HEK293 (cell line): ENCODE measurements around the gene PDE8B.

Experiments used
- CTCF ChIA-PET: fragments of 350-600 bp; formaldehyde crosslinking; extraction: SDS; loops from one replicate; lab custom pipeline; 2021; ENCODE audit warnings: antibody characterized with exemption; lab: Yijun Ruan, JAX
- POLR2A ChIA-PET: fragments of 300-600 bp; formaldehyde crosslinking; extraction: SDS; loops from one replicate; lab custom pipeline; 2020; ENCODE audit warnings: antibody characterized with exemption, inconsistent platforms; lab: Yijun Ruan, JAX
- H3K27ac ChIP-seq: fragments of 200-500 bp; sonication (Bioruptor generic); 2 replicates; pipeline ENCODE4 v1.5.1; 2014; ENCODE audit warnings: low read depth, low read length, control low read depth, inconsistent platforms; ENCODE audit errors: extremely low read depth
- H3K36me3 ChIP-seq, 2 experiments: fragments of 200-500 bp in 1 of 2; sonication (Bioruptor generic) in 1 of 2; 1 replicate in 1 of 2; 2 replicates in 1 of 2; pipeline ENCODE4 v1.5.1; 2014 to 2017; ENCODE audit warnings: inconsistent platforms in 2 of 2, low read length in 2 of 2; ENCODE audit not compliant: control insufficient read depth in 2 of 2, insufficient read depth in 1 of 2
- H3K4me1 ChIP-seq: fragments of 200-500 bp; sonication (Bioruptor generic); 2 replicates; pipeline ENCODE4 v1.5.1; 2014; ENCODE audit warnings: mild to moderate bottlenecking, low read length, inconsistent platforms; ENCODE audit not compliant: control insufficient read depth, insufficient read depth
- H3K4me3 ChIP-seq: 2 replicates; pipeline ENCODE4 v1.5.1; 2011; ENCODE audit warnings: low read depth, mild to moderate bottlenecking, control low read depth, low read length, moderate library complexity
- H3K9me3 ChIP-seq: fragments of 200-500 bp; sonication (Bioruptor generic); 2 replicates; pipeline ENCODE4 v1.5.1; 2014; ENCODE audit warnings: low read depth, low read length, inconsistent platforms; ENCODE audit not compliant: control insufficient read depth, insufficient read depth
- FEZF1 ChIP-seq: fragments of 450-650 bp; formaldehyde crosslinking; IDR thresholded peaks from 2 replicates; pipeline ENCODE4 v1.5.1; 2016; ENCODE audit warnings: missing biosample characterization, missing genetic modification characterization
- GLI2 ChIP-seq: fragments of 450-650 bp; formaldehyde crosslinking; IDR thresholded peaks from 2 replicates; pipeline ENCODE4; 2017; ENCODE audit warnings: missing biosample characterization, missing genetic modification characterization, low read depth, borderline replicate concordance
- GLIS1 ChIP-seq: fragments of 450-650 bp; formaldehyde crosslinking; IDR thresholded peaks from 2 replicates; pipeline ENCODE4 v1.5.1; 2016; ENCODE audit warnings: missing biosample characterization, missing genetic modification characterization
- HOXD13 ChIP-seq: sonication (generic); formaldehyde crosslinking; IDR thresholded peaks from 2 replicates; pipeline ENCODE4 v1.8.0; 2022; ENCODE audit warnings: missing genetic modification reagents, borderline replicate concordance
- KLF16 ChIP-seq: fragments of 450-650 bp; formaldehyde crosslinking; IDR thresholded peaks from 2 replicates; pipeline ENCODE4 v1.5.1; 2017; ENCODE audit warnings: missing biosample characterization, missing genetic modification characterization
- KLF9 ChIP-seq: fragments of 450-650 bp; formaldehyde crosslinking; IDR thresholded peaks from 2 replicates; pipeline ENCODE4 v1.5.1; 2016; ENCODE audit warnings: missing biosample characterization, missing genetic modification characterization, low read depth
- REPIN1 ChIP-seq: fragments of 450-650 bp; formaldehyde crosslinking; IDR thresholded peaks from 2 replicates; pipeline ENCODE4 v1.5.1; 2017; ENCODE audit warnings: missing biosample characterization, missing genetic modification characterization, low read depth
- SCRT2 ChIP-seq: fragments of 450-650 bp; formaldehyde crosslinking; IDR thresholded peaks from 2 replicates; pipeline ENCODE4 v1.5.1; 2016; ENCODE audit warnings: missing biosample characterization, missing genetic modification characterization
- SETDB1 ChIP-seq: IDR thresholded peaks from one replicate; pipeline ENCODE4 v1.6.1; 2017; ENCODE audit warnings: mild to moderate bottlenecking, low read length, moderate library complexity, mixed read lengths; ENCODE audit not compliant: insufficient read length
- TRIM28 ChIP-seq: IDR thresholded peaks from 2 replicates; pipeline ENCODE4 v1.6.1; 2011; ENCODE audit warnings: low read length, control low read depth, borderline replicate concordance
- ZBTB17 ChIP-seq: fragments of 450-650 bp; formaldehyde crosslinking; IDR thresholded peaks from 2 replicates; pipeline ENCODE4 v1.5.1; 2016; ENCODE audit warnings: missing biosample characterization, missing genetic modification characterization
- ZBTB48 ChIP-seq: fragments of 450-650 bp; formaldehyde crosslinking; IDR thresholded peaks from 2 replicates; pipeline ENCODE4 v1.5.1; 2016; ENCODE audit warnings: missing biosample characterization, missing genetic modification characterization
- ZFP37 ChIP-seq: fragments of 450-650 bp; formaldehyde crosslinking; IDR thresholded peaks from 2 replicates; pipeline ENCODE4 v1.5.1; 2016; ENCODE audit warnings: missing biosample characterization, missing genetic modification characterization
- ZNF169 ChIP-seq: fragments of 450-650 bp; formaldehyde crosslinking; IDR thresholded peaks from 2 replicates; pipeline ENCODE4 v1.5.1; 2016; ENCODE audit warnings: missing biosample characterization, missing genetic modification characterization
- ZNF211 ChIP-seq: fragments of 450-650 bp; formaldehyde crosslinking; IDR thresholded peaks from 2 replicates; pipeline ENCODE4 v1.5.1; 2016; ENCODE audit warnings: low read depth, missing biosample characterization, missing genetic modification characterization
- ZNF214 ChIP-seq: fragments of 450-650 bp; formaldehyde crosslinking; IDR thresholded peaks from 2 replicates; pipeline ENCODE4 v1.5.1; 2017; ENCODE audit warnings: missing biosample characterization, mild to moderate bottlenecking, missing genetic modification characterization, borderline replicate concordance
- ZNF221 ChIP-seq: fragments of 450-650 bp; formaldehyde crosslinking; IDR thresholded peaks from 2 replicates; pipeline ENCODE4 v1.5.1; 2017; ENCODE audit warnings: missing biosample characterization, missing genetic modification characterization, borderline replicate concordance
- ZNF24 ChIP-seq: fragments of 450-650 bp; formaldehyde crosslinking; IDR thresholded peaks from 2 replicates; pipeline ENCODE4 v1.5.1; 2016; ENCODE audit warnings: missing biosample characterization, missing genetic modification characterization
- ZNF274 ChIP-seq, 2 experiments: fragments of 200-500 bp in 1 of 2; fragments of 450-650 bp in 1 of 2; sonication (Bioruptor generic) in 1 of 2; formaldehyde crosslinking in 1 of 2; IDR thresholded peaks; 2 replicates each; pipeline versions ENCODE4 v1.5.1 to v1.6.1; 2014 to 2016; ENCODE audit warnings: borderline replicate concordance in 1 of 2, inconsistent platforms in 1 of 2, low read length in 1 of 2, missing biosample characterization in 1 of 2, missing genetic modification characterization in 1 of 2
- ZNF302 ChIP-seq: fragments of 450-650 bp; formaldehyde crosslinking; IDR thresholded peaks from 2 replicates; pipeline ENCODE4 v1.5.1; 2016; ENCODE audit warnings: missing biosample characterization, missing genetic modification characterization, low read depth
- ZNF350 ChIP-seq: fragments of 450-650 bp; formaldehyde crosslinking; IDR thresholded peaks from 2 replicates; pipeline ENCODE4 v1.5.0; 2017; ENCODE audit warnings: missing biosample characterization, mild to moderate bottlenecking, missing genetic modification characterization
- ZNF394 ChIP-seq: fragments of 450-650 bp; formaldehyde crosslinking; IDR thresholded peaks from 2 replicates; pipeline ENCODE4 v1.5.1; 2016; ENCODE audit warnings: missing biosample characterization, missing genetic modification characterization, mild to moderate bottlenecking, moderate library complexity, borderline replicate concordance
- ZNF433 ChIP-seq: fragments of 450-650 bp; formaldehyde crosslinking; IDR thresholded peaks from 2 replicates; pipeline ENCODE4 v1.5.1; 2016; ENCODE audit warnings: missing biosample characterization, missing genetic modification characterization, low read depth
- ZNF510 ChIP-seq: fragments of 450-650 bp; formaldehyde crosslinking; IDR thresholded peaks from 2 replicates; pipeline ENCODE4 v1.5.1; 2018; ENCODE audit warnings: mild to moderate bottlenecking, missing genetic modification characterization, missing biosample characterization; ENCODE audit not compliant: insufficient replicate concordance
- ZNF548 ChIP-seq: fragments of 450-650 bp; formaldehyde crosslinking; IDR thresholded peaks from 2 replicates; pipeline ENCODE4 v1.5.1; 2016; ENCODE audit warnings: missing biosample characterization, missing genetic modification characterization
- ZNF549 ChIP-seq: fragments of 450-650 bp; IDR thresholded peaks from 2 replicates; pipeline ENCODE4 v1.5.1; 2018; ENCODE audit warnings: missing biosample characterization, missing genetic modification characterization, mild to moderate bottlenecking, inconsistent platforms, moderate library complexity
- ZNF560 ChIP-seq: fragments of 450-650 bp; formaldehyde crosslinking; IDR thresholded peaks from 2 replicates; pipeline ENCODE4 v1.5.1; 2017; ENCODE audit warnings: missing biosample characterization, missing genetic modification characterization, borderline replicate concordance
- ZNF629 ChIP-seq: fragments of 450-650 bp; formaldehyde crosslinking; IDR thresholded peaks from 2 replicates; pipeline ENCODE4 v1.5.1; 2017; ENCODE audit warnings: missing biosample characterization, missing genetic modification characterization
- ZNF660 ChIP-seq: fragments of 450-650 bp; IDR thresholded peaks from 2 replicates; pipeline ENCODE4 v1.5.1; 2018; ENCODE audit warnings: missing biosample characterization, mild to moderate bottlenecking, missing genetic modification characterization
- ZNF701 ChIP-seq: fragments of 450-650 bp; formaldehyde crosslinking; IDR thresholded peaks from 2 replicates; pipeline ENCODE4 v1.5.1; 2016; ENCODE audit warnings: missing biosample characterization, missing genetic modification characterization
- ZNF791 ChIP-seq: fragments of 450-650 bp; formaldehyde crosslinking; IDR thresholded peaks from 2 replicates; pipeline ENCODE4 v1.5.1; 2016; ENCODE audit warnings: missing biosample characterization, missing genetic modification characterization
- TF ChIP-seq, protein P1 (sequence below): fragments of 450-650 bp; formaldehyde crosslinking; conservative IDR thresholded peaks from 2 replicates; pipeline ENCODE4 v1.5.1; 2016; ENCODE audit warnings: low read depth, missing biosample characterization, missing genetic modification characterization
- TF ChIP-seq, protein P2 (sequence below): fragments of 450-650 bp; formaldehyde crosslinking; IDR thresholded peaks from 2 replicates; pipeline ENCODE4 v1.5.1; 2017; ENCODE audit warnings: missing biosample characterization, missing genetic modification characterization

PDE8B gene

DNA sequence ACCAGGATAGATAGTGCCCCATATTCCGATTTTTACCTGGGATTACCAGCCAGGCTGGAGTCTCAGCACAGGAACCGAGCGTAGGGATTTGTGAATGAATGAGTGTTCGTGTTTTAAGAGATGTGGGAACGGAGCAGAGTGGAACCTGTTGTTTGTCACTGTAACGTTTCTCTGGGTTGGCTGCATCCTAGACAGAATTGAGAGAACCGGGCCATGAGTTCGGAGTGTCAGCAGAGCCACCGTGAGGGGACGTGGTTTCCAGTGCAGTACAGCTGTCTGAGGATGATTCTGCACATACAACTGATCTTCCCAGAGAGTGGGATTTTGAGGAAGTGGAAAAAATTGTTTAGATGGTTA lies 1.2 kb downstream of the PDE8B start (continued):
- peak; percentile 56; the same call in 1 of the 2 replicates for TF ChIP-seq ZFP37 (tag by site-specific recombination)
- no peak for TF ChIP-seq ZNF548
- peak; percentile 53; the same call in 1 of the 2 replicates for TF ChIP-seq ZBTB17 (tag by site-specific recombination)
- TF ChIP-seq ZNF302 (tag by site-specific recombination), result no peak
- TF ChIP-seq SCRT2 (tag by site-specific recombination), result peak; percentile 66; the same call in 1 of the 2 replicates
- no peak for TF ChIP-seq ZNF549
- TF ChIP-seq ZNF24 (tag by site-specific recombination), result 0 out of 2 replicates have a peak, but pooled peaks have one; percentile 25

DNA sequence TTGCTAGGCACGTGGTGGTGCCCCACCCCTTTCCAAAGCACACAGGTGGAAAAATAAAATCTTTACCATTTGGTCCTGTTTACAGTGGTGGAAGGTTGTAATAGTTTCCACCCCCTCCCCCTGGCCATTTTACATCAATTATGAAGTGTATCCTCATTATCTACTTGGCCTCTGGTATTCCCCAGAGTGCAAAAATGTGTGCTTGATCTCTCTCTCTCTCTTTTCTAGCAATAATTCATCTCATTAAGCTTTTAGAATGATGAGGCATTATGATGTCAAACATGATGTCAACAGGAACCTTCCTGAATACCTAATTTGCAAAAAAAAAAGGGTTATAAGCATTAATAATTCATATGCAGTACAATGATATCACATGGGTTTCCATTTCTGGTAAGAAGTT lies 3.1 kb downstream of the PDE8B start:
- CTCF ChIA-PET, result interaction anchor here (2.2 kb wide), 1 partner anchor 69 kb away, joined by 6 read pairs; no protein-coding TSS in a partner anchor
- Histone ChIP-seq H3K9me3 (no peaks in the 10 kb centered on the region), H3K4me3 (no peak overlapping the region), H3K36me3 (no peaks in the 10 kb centered on the region), H3K4me1 (peaks cover 10% of the 10 kb centered on the region), H3K27ac (no peak overlapping the region)
- POLR2A ChIA-PET, result no interaction called here
- TF ChIP-seq SCRT2 (tag by site-specific recombination) (peak; percentile 68), ZNF660 (tag by site-specific recombination) (no peak), ZNF629 (tag by site-specific recombination) (peak; percentile 74), ZNF701 (tag by site-specific recombination) (no peak), ZNF791 (no peak), ZNF221 (tag by site-specific recombination) (no peak), GLIS1 (no peak), ZNF169 (tag by site-specific recombination) (no peak), KLF9 (tag by site-specific recombination) (0 out of 2 replicates have a peak, but pooled peaks have one; percentile 19), HOXD13 (CRISPR knock-in tag) (no peak), ZNF214 (tag by site-specific recombination) (no peak), ZNF549 (no peak), GLI2 (tag by site-specific recombination) (no peak), ZNF510 (tag by site-specific recombination) (no peak), ZNF211 (no peak), ZNF560 (tag by site-specific recombination) (no peak), TRIM28 (no peak), ZBTB48 (tag by site-specific recombination) (no peak), ZNF350 (tag by site-specific recombination) (no peak), ZNF274 (IDR thresholded peaks at IDR 0.05; ENCODE audit: low read length) (no peak), ZNF274 (tag by site-specific recombination; IDR thresholded peaks at IDR 0.05; ENCODE audit: borderline replicate concordance) (no peak), REPIN1 (tag by site-specific recombination) (no peak), SETDB1 (no peak), ZNF394 (tag by site-specific recombination) (no peak), ZNF433 (no peak), FEZF1 (tag by site-specific recombination) (no peak), KLF16 (tag by site-specific recombination) (no peak)
- TF ChIP-seq, protein P1, sequence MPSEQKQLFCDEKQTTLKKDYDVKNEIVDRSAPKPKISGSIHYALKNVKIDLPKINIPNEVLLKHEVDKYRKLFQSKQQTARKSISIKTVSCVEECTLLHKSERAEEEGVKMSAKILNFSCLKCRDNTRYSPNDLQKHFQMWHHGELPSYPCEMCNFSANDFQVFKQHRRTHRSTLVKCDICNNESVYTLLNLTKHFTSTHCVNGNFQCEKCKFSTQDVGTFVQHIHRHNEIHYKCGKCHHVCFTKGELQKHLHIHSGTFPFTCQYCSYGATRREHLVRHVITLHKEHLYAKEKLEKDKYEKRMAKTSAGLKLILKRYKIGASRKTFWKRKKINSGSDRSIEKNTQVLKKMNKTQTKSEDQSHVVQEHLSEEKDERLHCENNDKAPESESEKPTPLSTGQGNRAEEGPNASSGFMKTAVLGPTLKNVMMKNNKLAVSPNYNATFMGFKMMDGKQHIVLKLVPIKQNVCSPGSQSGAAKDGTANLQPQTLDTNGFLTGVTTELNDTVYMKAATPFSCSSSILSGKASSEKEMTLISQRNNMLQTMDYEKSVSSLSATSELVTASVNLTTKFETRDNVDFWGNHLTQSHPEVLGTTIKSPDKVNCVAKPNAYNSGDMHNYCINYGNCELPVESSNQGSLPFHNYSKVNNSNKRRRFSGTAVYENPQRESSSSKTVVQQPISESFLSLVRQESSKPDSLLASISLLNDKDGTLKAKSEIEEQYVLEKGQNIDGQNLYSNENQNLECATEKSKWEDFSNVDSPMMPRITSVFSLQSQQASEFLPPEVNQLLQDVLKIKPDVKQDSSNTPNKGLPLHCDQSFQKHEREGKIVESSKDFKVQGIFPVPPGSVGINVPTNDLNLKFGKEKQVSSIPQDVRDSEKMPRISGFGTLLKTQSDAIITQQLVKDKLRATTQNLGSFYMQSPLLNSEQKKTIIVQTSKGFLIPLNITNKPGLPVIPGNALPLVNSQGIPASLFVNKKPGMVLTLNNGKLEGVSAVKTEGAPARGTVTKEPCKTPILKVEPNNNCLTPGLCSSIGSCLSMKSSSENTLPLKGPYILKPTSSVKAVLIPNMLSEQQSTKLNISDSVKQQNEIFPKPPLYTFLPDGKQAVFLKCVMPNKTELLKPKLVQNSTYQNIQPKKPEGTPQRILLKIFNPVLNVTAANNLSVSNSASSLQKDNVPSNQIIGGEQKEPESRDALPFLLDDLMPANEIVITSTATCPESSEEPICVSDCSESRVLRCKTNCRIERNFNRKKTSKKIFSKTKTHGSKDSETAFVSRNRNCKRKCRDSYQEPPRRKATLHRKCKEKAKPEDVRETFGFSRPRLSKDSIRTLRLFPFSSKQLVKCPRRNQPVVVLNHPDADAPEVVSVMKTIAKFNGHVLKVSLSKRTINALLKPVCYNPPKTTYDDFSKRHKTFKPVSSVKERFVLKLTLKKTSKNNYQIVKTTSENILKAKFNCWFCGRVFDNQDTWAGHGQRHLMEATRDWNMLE, result no peak
- TF ChIP-seq, protein P2, sequence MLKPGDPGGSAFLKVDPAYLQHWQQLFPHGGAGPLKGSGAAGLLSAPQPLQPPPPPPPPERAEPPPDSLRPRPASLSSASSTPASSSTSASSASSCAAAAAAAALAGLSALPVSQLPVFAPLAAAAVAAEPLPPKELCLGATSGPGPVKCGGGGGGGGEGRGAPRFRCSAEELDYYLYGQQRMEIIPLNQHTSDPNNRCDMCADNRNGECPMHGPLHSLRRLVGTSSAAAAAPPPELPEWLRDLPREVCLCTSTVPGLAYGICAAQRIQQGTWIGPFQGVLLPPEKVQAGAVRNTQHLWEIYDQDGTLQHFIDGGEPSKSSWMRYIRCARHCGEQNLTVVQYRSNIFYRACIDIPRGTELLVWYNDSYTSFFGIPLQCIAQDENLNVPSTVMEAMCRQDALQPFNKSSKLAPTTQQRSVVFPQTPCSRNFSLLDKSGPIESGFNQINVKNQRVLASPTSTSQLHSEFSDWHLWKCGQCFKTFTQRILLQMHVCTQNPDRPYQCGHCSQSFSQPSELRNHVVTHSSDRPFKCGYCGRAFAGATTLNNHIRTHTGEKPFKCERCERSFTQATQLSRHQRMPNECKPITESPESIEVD (tag by site-specific recombination), result peak; percentile 33; the same call in 1 of the 2 replicates
